H1 (cell line): ENCODE data around the gene NR5A1. TPM values are rescaled to one million over a fixed set of nuclear protein-coding genes. Genes with fewer than 3 reads are reported as not detected.

Experiments
- CTCF ChIA-PET: fragments of 300-600 bp; sonication (Branson Sonifier 250); formaldehyde crosslinking; loops from one replicate; lab custom pipeline; 2021; ENCODE audit not compliant: partially characterized antibody; lab: Charles Lee
- POLR2A ChIA-PET: fragments of 300-600 bp; sonication (Branson Sonifier 250); formaldehyde crosslinking; loops from one replicate; lab custom pipeline; 2021; ENCODE audit warnings: inconsistent platforms; ENCODE audit not compliant: partially characterized antibody; lab: Charles Lee
- DNase-seq, 2 experiments: peaks; one replicate each; pipeline versions ENCODE4 v3.0.0 to v3.0.0-alpha.2; 2010 to 2022; ENCODE audit warnings: low spot score in 2 of 2, low read depth in 1 of 2, mixed read lengths in 1 of 2
- FAIRE-seq: peaks from 2 replicates; lab custom pipeline; 2011; peaks lifted over from hg19 to GRCh38; lab: Jason Lieb, UNC
- H2AFZ ChIP-seq: 2 replicates; pipeline ENCODE4 v1.8.1; 2012; ENCODE audit warnings: low read length, inconsistent platforms
- H2AK5ac ChIP-seq: 2 replicates; pipeline ENCODE4 v1.6.1; 2013; ENCODE audit warnings: low read depth, low read length
- H2BK120ac ChIP-seq: replicated peaks from 2 replicates; pipeline ENCODE3; 2013; ENCODE audit warnings: low read depth, low read length, inconsistent platforms
- H2BK12ac ChIP-seq: 2 replicates; pipeline ENCODE4 v1.6.1; 2013; ENCODE audit warnings: low read depth, low read length
- H2BK15ac ChIP-seq: 2 replicates; pipeline ENCODE4 v1.6.1; 2013; ENCODE audit warnings: low read length
- H2BK20ac ChIP-seq: 2 replicates; pipeline ENCODE4 v1.6.1; 2013; ENCODE audit warnings: low read length
- H2BK5ac ChIP-seq: 2 replicates; pipeline ENCODE4 v1.6.1; 2013; ENCODE audit warnings: low read depth, low read length
- H3K14ac ChIP-seq: 2 replicates; pipeline ENCODE4 v1.6.1; 2013; ENCODE audit warnings: inconsistent platforms; ENCODE audit not compliant: insufficient read length
- H3K18ac ChIP-seq: 2 replicates; pipeline ENCODE4 v1.6.1; 2013; ENCODE audit warnings: low read length; ENCODE audit errors: extremely low read depth
- H3K23ac ChIP-seq: 2 replicates; pipeline ENCODE4 v1.6.1; 2013; ENCODE audit warnings: inconsistent platforms; ENCODE audit not compliant: insufficient read length
- H3K23me2 ChIP-seq: 2 replicates; pipeline ENCODE4 v1.6.1; 2013; ENCODE audit warnings: low read depth, low read length
- H3K27ac ChIP-seq: 2 replicates; pipeline ENCODE4 v1.6.1; 2011; ENCODE audit warnings: low read depth, low read length, inconsistent platforms
- H3K27me3 ChIP-seq, 4 experiments: replicated peaks in 1 of 4; 1 replicate in 1 of 4; 2 replicates in 3 of 4; pipeline versions ENCODE4 v1.6.1 to v1.8.1; 2011 to 2013; ENCODE audit warnings: low read length in 3 of 4, mild to moderate bottlenecking in 3 of 4, inconsistent platforms in 2 of 4, mixed read lengths in 2 of 4, moderate library complexity in 1 of 4; ENCODE audit not compliant: control insufficient read depth in 3 of 4, insufficient read depth in 3 of 4; ENCODE audit errors: extremely low read depth in 1 of 4
- H3K36me3 ChIP-seq, 4 experiments: 2 replicates each; pipeline versions ENCODE4 v1.6.1 to v1.8.1; 2011 to 2013; ENCODE audit warnings: mild to moderate bottlenecking in 4 of 4, low read length in 3 of 4, moderate library complexity in 2 of 4, control low read depth in 1 of 4, inconsistent platforms in 1 of 4; ENCODE audit not compliant: insufficient read depth in 4 of 4, control insufficient read depth in 2 of 4
- H3K4ac ChIP-seq: replicated peaks from 2 replicates; pipeline ENCODE3; 2013; ENCODE audit warnings: low read length, low read depth, mixed read lengths, inconsistent platforms; ENCODE audit not compliant: insufficient read length
- H3K4me1 ChIP-seq, 4 experiments: replicated peaks in 1 of 4; 1 replicate in 1 of 4; 2 replicates in 3 of 4; pipeline versions ENCODE4 v1.6.1 to v1.8.1; 2011 to 2013; ENCODE audit warnings: low read length in 3 of 4, inconsistent platforms in 2 of 4, mixed read lengths in 1 of 4; ENCODE audit not compliant: insufficient read depth in 4 of 4, control insufficient read depth in 3 of 4
- H3K4me2 ChIP-seq, 2 experiments: 2 replicates each; pipeline versions ENCODE4 v1.6.1 to v1.8.1; 2011 to 2013; ENCODE audit warnings: low read depth in 2 of 2, low read length in 2 of 2, control low read depth in 1 of 2, inconsistent platforms in 1 of 2, mild to moderate bottlenecking in 1 of 2; ENCODE audit not compliant: insufficient read depth in 1 of 2
- H3K4me3 ChIP-seq, 4 experiments: fragments of 200-600, 300-600 bp in 1 of 4; sonication (generic), shearing (Covaris generic), sonication (Bioruptor Twin) in 1 of 4; 2 replicates each; pipeline versions ENCODE4 v1.5.1 to v1.8.1; 2011 to 2016; ENCODE audit warnings: low read length in 4 of 4, low read depth in 3 of 4, control low read depth in 2 of 4, inconsistent platforms in 2 of 4, mild to moderate bottlenecking in 2 of 4, mixed read lengths in 1 of 4, moderate library complexity in 1 of 4; ENCODE audit not compliant: insufficient read depth in 2 of 4; ENCODE audit errors: extremely low read depth in 1 of 4
- H3K56ac ChIP-seq: replicated peaks from 2 replicates; pipeline ENCODE3; 2013; ENCODE audit warnings: low read depth, mild to moderate bottlenecking, mixed read lengths, low read length, inconsistent platforms; ENCODE audit not compliant: insufficient read length
- H3K79me1 ChIP-seq: 2 replicates; pipeline ENCODE4 v1.6.1; 2013; ENCODE audit warnings: low read depth, low read length, control low read depth
- H3K79me2 ChIP-seq, 2 experiments: 2 replicates each; pipeline versions ENCODE4 v1.6.1 to v1.8.1; 2012 to 2013; ENCODE audit warnings: low read length in 2 of 2, mild to moderate bottlenecking in 2 of 2, inconsistent platforms in 1 of 2; ENCODE audit not compliant: insufficient read depth in 2 of 2, control insufficient read depth in 1 of 2
- H3K9ac ChIP-seq, 4 experiments: replicated peaks in 1 of 4; 1 replicate in 1 of 4; 2 replicates in 3 of 4; pipeline versions ENCODE4 v1.6.1 to v1.8.1; 2011 to 2013; ENCODE audit warnings: low read depth in 3 of 4, low read length in 3 of 4, control low read depth in 2 of 4, mild to moderate bottlenecking in 2 of 4, moderate library complexity in 2 of 4, inconsistent platforms in 1 of 4; ENCODE audit errors: extremely low read depth in 1 of 4
- H3K9me3 ChIP-seq, 2 experiments: 2 replicates each; pipeline versions ENCODE4 v1.6.1 to v1.8.1; 2012 to 2013; ENCODE audit warnings: mild to moderate bottlenecking in 2 of 2, moderate library complexity in 2 of 2, control low read depth in 1 of 2, inconsistent platforms in 1 of 2, low read depth in 1 of 2, low read length in 1 of 2, mixed read lengths in 1 of 2; ENCODE audit not compliant: insufficient read depth in 2 of 2
- H4K20me1 ChIP-seq, 2 experiments: replicated peaks in 1 of 2; 2 replicates each; pipeline versions ENCODE3 to v1.8.1; 2011 to 2013; ENCODE audit warnings: inconsistent platforms in 2 of 2, low read length in 2 of 2, mild to moderate bottlenecking in 1 of 2; ENCODE audit not compliant: insufficient read depth in 2 of 2, control insufficient read depth in 1 of 2
- H4K5ac ChIP-seq: 2 replicates; pipeline ENCODE4 v1.6.1; 2013; ENCODE audit warnings: low read length, low read depth, mixed read lengths, inconsistent platforms; ENCODE audit not compliant: insufficient read length
- H4K8ac ChIP-seq: 2 replicates; pipeline ENCODE4 v1.8.0; 2013; ENCODE audit warnings: mild to moderate bottlenecking, moderate library complexity, low read length, inconsistent platforms; ENCODE audit not compliant: insufficient read depth; ENCODE audit errors: extremely low read depth
- H4K91ac ChIP-seq: replicated peaks from 2 replicates; pipeline ENCODE3; 2013; ENCODE audit warnings: low read length, mixed read lengths, inconsistent platforms; ENCODE audit not compliant: insufficient read length
- RXRA ChIP-seq: IDR thresholded peaks from 2 replicates; pipeline ENCODE4 v1.6.1; 2011; ENCODE audit warnings: low read depth, mild to moderate bottlenecking, low read length, moderate library complexity; ENCODE audit not compliant: insufficient read depth
- SP1 ChIP-seq: IDR thresholded peaks from 2 replicates; pipeline ENCODE4 v1.6.1; 2011; ENCODE audit warnings: low read depth, low read length
- WGBS, 2 experiments: shearing (Covaris generic) in 1 of 2; methylation state at CpG; one replicate each; pipeline versions ENCODE4 v1.1.6 to v1.1.7; 2013 to 2015; ENCODE audit warnings: low lambda C conversion rate in 2 of 2, mixed read lengths in 2 of 2, inconsistent platforms in 1 of 2, low coverage in 1 of 2, missing lambda C conversion rate in 1 of 2; ENCODE audit not compliant: insufficient replicate concordance in 2 of 2, insufficient coverage in 1 of 2, insufficient read length in 1 of 2; ENCODE audit errors: extremely low coverage in 1 of 2, missing lambda C conversion rate in 1 of 2; 5-methylcytosine and 5-hydroxymethylcytosine counted together
- long read RNA-seq, 2 experiments: library from RNA in 1 of 2; library from capped mRNA in 1 of 2; stranded (forward); transcript quantifications; one replicate each; pipeline ENCODE4 v2.0.0, GENCODE V29; 2021; ENCODE audit warnings: inconsistent platforms in 1 of 2
- polyA minus RNA-seq, 3 experiments: library from RNA; depleted of rRNA, polyadenylated mRNA; stranded (reverse); fragments of >200 nt; gene quantifications; 1 replicate in 2 of 3; 2 replicates in 1 of 3; pipeline ENCODE4 v1.2.3, GENCODE V29; 2011
- polyA plus RNA-seq, 7 experiments: library from polyadenylated mRNA; depleted of rRNA in 3 of 7; stranded (reverse) in 5 of 7; unstranded in 2 of 7; fragments of >200 nt in 5 of 7; fragments of 200-250 nt in 2 of 7; gene quantifications; 1 replicate in 5 of 7; 2 replicates in 1 of 7; 4 replicates in 1 of 7; pipeline versions ENCODE4 v1.2.1 to v1.2.3, GENCODE V29; 2011 to 2013; ENCODE audit warnings: missing spikeins in 2 of 7, mixed read lengths in 2 of 7
- total RNA-seq: library from RNA; stranded (reverse); fragmentation: NEBNext Ultra II Directional; extraction: Animal tissue kit (Norgen Biotek cat#: 25700); gene quantifications from 2 replicates; pipeline ENCODE4 v1.2.1, GENCODE V29; 2021

The NR5A1 gene
- total RNA-seq (0.42 and 0.58 TPM in 2 replicates), polyA plus RNA-seq (2011; rRNA removed) (0.29 and 0.74 TPM in 2 replicates), polyA minus RNA-seq (2011; rRNA and poly(A)+ RNA removed) (0.47 and 0.90 TPM in 2 replicates)
- polyA plus RNA-seq (2011; cell fraction: cytosol; rRNA removed): 0.34 TPM
- polyA plus RNA-seq (2011; cell fraction: nucleus; rRNA removed): 0.37 TPM
- 0.27 to 0.74 TPM (median 0.45 TPM) in 3 of 4 replicates, not detected in the other for polyA plus RNA-seq (2012, experiment 1 of 2)
- 0.16 TPM for polyA plus RNA-seq (2012, experiment 2 of 2)
- 0.22 TPM for polyA plus RNA-seq (2013, experiment 1 of 2)
- 0.17 TPM for polyA plus RNA-seq (2013, experiment 2 of 2)
- polyA minus RNA-seq (2011; cell fraction: cytosol; rRNA and poly(A)+ RNA removed): not detected
- 0.30 TPM for polyA minus RNA-seq (2011; cell fraction: nucleus; rRNA and poly(A)+ RNA removed)
- long read RNA-seq, experiment 1, partial matches to known transcripts: 0 of 1 reads
- long read RNA-seq, experiment 1, other reads (novel, unspliced or antisense): 1 of 1 reads
- long read RNA-seq, experiment 2: 0 reads

DNA sequence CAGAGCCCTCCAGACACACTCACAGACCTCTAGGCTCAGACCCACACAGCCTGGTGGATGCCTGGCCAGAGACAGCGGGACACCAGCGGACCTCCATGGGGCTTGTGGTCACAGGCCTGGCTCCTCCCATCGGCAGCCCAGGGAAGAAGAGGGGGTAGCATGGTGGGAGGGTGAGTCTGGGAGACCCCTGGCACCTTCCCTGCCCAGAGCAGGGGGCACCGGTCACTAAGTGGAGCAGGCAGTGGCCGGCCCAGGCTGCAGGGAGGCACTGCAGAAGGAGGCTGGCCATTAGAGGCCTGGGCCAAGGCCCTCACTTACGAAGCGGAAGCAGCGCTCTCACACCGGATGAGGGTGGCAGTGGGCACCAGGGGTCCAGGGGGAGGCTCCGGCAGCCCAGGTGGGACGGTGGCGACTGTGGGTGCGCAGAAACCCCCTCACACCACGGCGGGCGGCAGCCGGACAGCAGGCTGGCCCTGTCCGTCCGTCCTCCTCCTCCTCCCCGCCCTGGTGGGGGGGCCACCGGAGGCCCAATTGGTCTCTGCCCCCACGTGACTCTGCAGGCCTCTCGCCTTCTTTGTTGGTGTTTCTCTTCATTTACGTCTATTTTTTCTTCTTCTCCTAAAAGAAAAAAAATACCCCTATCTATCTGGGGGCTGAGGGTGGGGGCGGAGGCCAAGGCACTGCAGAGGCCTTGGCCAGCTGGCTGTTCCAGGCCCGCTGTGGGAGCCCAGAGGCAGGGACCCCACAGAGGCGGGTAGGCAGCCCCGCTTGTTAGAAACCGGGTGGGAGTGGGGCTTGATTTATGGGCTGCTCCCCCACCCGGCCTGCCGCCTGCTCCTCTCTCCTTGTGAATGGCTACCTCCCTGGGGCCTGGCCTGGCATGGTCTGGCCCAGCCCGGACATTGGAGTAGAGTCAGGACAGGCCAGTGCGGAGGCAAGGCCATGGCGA, at the start of gene NR5A1:
Gene NR5A1 (minus strand): TSS at position 469 of the 949 bp plus-strand sequence. CDS start 4,004 bp downstream, outside the sequence.
- Histone ChIP-seq H4K91ac (peak within 1 kb of the TSS; percentile 65), H3K14ac (no peak within 1 kb of the TSS), H3K4me1 (peaks cover 0 to 23% (median 12%) of the 10 kb centered on the region in 4 experiments; a peak in 6 of 7 replicates), H2BK120ac (no peak within 1 kb of the TSS), H2BK15ac (peak within 1 kb of the TSS; percentile 72; the same call in 1 of the 2 replicates), H3K23me2 (peaks cover 7% of the 10 kb centered on the region; the same call in 1 of the 2 replicates), H3K79me2 (no peaks in the 10 kb centered on the region), H2AFZ (no peak within 1 kb of the TSS), H2BK20ac (peak within 1 kb of the TSS; percentile 72; the same call in 1 of the 2 replicates), H2BK12ac (peak within 1 kb of the TSS; percentile 84; the same call in 1 of the 2 replicates), H3K36me3 (peaks cover 0 to 8% (median 0%) of the 10 kb centered on the region in 4 experiments; a peak in 1 of 8 replicates), H3K79me1 (no peaks in the 10 kb centered on the region), H3K4me3 (no peak within 1 kb of the TSS), H3K9me3 (no peaks in the 10 kb centered on the region; a peak in 1 of 4 replicates), H3K4ac (no peak within 1 kb of the TSS), H3K23ac (no peak within 1 kb of the TSS), H4K20me1 (no peaks in the 10 kb centered on the region), H3K9ac (no peak within 1 kb of the TSS), H3K27ac (no peak within 1 kb of the TSS), H4K8ac (peak within 1 kb of the TSS; percentile 82; the same call in 1 of the 2 replicates), H3K56ac (no peak within 1 kb of the TSS), H3K4me2 (0 out of 4 replicates have a peak within 1 kb of the TSS, but pooled peaks of 1 of the 2 experiments have one; percentile 55), H4K5ac (no peak within 1 kb of the TSS), H2AK5ac (no peak within 1 kb of the TSS), H2BK5ac (0 out of 2 replicates have a peak within 1 kb of the TSS, but pooled peaks have one; percentile 5), H3K18ac (peak within 1 kb of the TSS; percentile 51), H3K27me3 (peaks cover 35 to 44% (median 41%) of the 10 kb centered on the region in 4 experiments)
- CTCF ChIA-PET: interaction anchor here (2.0 kb wide), 1 partner anchor 15 kb away, joined by 12 read pairs; no protein-coding TSS in a partner anchor
- POLR2A ChIA-PET: interaction anchor here (2.0 kb wide), 1 partner anchor 23 kb away, joined by 6 read pairs; no protein-coding TSS in a partner anchor
- 85% methylated on average over 25 of the region's 34 CpGs; no CpG with 5 or more reads in 1 of the 2 experiments for WGBS, 2 experiments
- no peak for TF ChIP-seq SP1
- TF ChIP-seq RXRA: no peak
- FAIRE-seq (no peak), DNase-seq (no peak)
